PC-9 (cell line): ENCODE data around the gene PMPCA. TPM values are rescaled to one million over a fixed set of nuclear protein-coding genes. Genes with fewer than 3 reads are reported as not detected.

Experiments
- BruUV-seq: library from RNA; stranded (reverse); fragments of 400-500 nt; replicated peaks from 2 replicates; lab custom pipeline; 2021; lab: Mats Ljungman, UMichigan
- CTCF ChIA-PET: fragments of 300-600 bp; sonication (Branson Sonifier 250); formaldehyde crosslinking; loops from one replicate; lab custom pipeline; 2022; ENCODE audit warnings: antibody characterized with exemption; lab: Charles Lee
- POLR2A ChIA-PET: fragments of 300-600 bp; sonication (Branson Sonifier 250); formaldehyde crosslinking; loops from one replicate; lab custom pipeline; 2022; ENCODE audit warnings: antibody characterized with exemption; ENCODE audit not compliant: unreplicated experiment; lab: Charles Lee
- DNase-seq, 2 experiments: peaks; one replicate each; pipeline versions ENCODE4 v3.0.0 to v3.0.0-alpha.2; 2015 to 2022; ENCODE audit warnings: mixed read lengths in 1 of 2
- H2AFZ ChIP-seq: fragments of 200-600 bp; sonication (generic); 2 replicates; pipeline ENCODE4 v1.8.1; 2017; ENCODE audit warnings: antibody characterized with exemption
- H3F3A ChIP-seq: fragments of 200-600 bp; sonication (generic); 2 replicates; pipeline ENCODE4 v1.8.1; 2017; ENCODE audit warnings: antibody characterized with exemption, mild to moderate bottlenecking, low read depth; ENCODE audit not compliant: insufficient read depth
- H3K27ac ChIP-seq: fragments of 200-600 bp; sonication (generic); 2 replicates; pipeline ENCODE4 v1.6.1; 2016; ENCODE audit warnings: mixed run types
- H3K27me3 ChIP-seq: fragments of 200-600 bp; sonication (generic); 2 replicates; pipeline ENCODE4 v1.6.1; 2016; ENCODE audit warnings: low read depth, mixed run types; ENCODE audit not compliant: insufficient read depth
- H3K36me3 ChIP-seq: fragments of 200-600 bp; sonication (generic); 2 replicates; pipeline ENCODE4 v1.6.1; 2016; ENCODE audit warnings: low read depth, mixed run types
- H3K4me1 ChIP-seq: fragments of 200-600 bp; sonication (generic); replicated peaks from 2 replicates; pipeline ENCODE4 v1.6.1; 2016; ENCODE audit warnings: mixed run types; ENCODE audit not compliant: insufficient read depth
- H3K4me2 ChIP-seq: fragments of 200-600 bp; sonication (generic); 2 replicates; pipeline ENCODE4 v1.6.1; 2017; ENCODE audit warnings: mixed run types
- H3K4me3 ChIP-seq: fragments of 200-600 bp; sonication (generic); 2 replicates; pipeline ENCODE4 v1.6.1; 2016; ENCODE audit warnings: mixed run types
- H3K79me2 ChIP-seq: fragments of 200-600 bp; sonication (generic); 2 replicates; pipeline ENCODE4 v1.6.1; 2017; ENCODE audit warnings: low read depth, mixed run types
- H3K9me2 ChIP-seq: fragments of 200-600 bp; sonication (generic); 2 replicates; pipeline ENCODE4 v1.8.1; 2017; ENCODE audit warnings: mild to moderate bottlenecking; ENCODE audit not compliant: insufficient read depth
- H3K9me3 ChIP-seq: fragments of 200-600 bp; sonication (generic); 2 replicates; pipeline ENCODE4 v1.8.1; 2016; ENCODE audit warnings: low read depth; ENCODE audit not compliant: insufficient read depth
- H4K20me1 ChIP-seq: fragments of 200-600 bp; sonication (generic); 2 replicates; pipeline ENCODE4 v1.8.1; 2017; ENCODE audit not compliant: insufficient read depth
- EZH2 ChIP-seq: fragments of 200-600 bp; sonication (generic); IDR thresholded peaks from 2 replicates; pipeline ENCODE4 v1.8.0; 2017; ENCODE audit warnings: antibody characterized with exemption, low read depth
- intact Hi-C: fragments of 100-400 bp; cut with micrococcal nuclease; formaldehyde crosslinking; loops from one replicate; pipeline ENCODE4 v1.10.0; 2022; ENCODE audit not compliant: unreplicated experiment
- total RNA-seq: library from RNA; stranded (reverse); gene quantifications from 2 replicates; pipeline ENCODE4 v1.2.3, GENCODE V29; 2021
- TF ChIP-seq, protein P1 (sequence below): fragments of 200-600 bp; sonication (generic); conservative IDR thresholded peaks from 2 replicates; pipeline ENCODE4 v1.6.1; 2017; ENCODE audit warnings: mixed run types, antibody characterized with exemption, mild to moderate bottlenecking, moderate library complexity

Gene PMPCA
- total RNA-seq, 1 experiment from 2014 or later: 78.1 TPM

DNA sequence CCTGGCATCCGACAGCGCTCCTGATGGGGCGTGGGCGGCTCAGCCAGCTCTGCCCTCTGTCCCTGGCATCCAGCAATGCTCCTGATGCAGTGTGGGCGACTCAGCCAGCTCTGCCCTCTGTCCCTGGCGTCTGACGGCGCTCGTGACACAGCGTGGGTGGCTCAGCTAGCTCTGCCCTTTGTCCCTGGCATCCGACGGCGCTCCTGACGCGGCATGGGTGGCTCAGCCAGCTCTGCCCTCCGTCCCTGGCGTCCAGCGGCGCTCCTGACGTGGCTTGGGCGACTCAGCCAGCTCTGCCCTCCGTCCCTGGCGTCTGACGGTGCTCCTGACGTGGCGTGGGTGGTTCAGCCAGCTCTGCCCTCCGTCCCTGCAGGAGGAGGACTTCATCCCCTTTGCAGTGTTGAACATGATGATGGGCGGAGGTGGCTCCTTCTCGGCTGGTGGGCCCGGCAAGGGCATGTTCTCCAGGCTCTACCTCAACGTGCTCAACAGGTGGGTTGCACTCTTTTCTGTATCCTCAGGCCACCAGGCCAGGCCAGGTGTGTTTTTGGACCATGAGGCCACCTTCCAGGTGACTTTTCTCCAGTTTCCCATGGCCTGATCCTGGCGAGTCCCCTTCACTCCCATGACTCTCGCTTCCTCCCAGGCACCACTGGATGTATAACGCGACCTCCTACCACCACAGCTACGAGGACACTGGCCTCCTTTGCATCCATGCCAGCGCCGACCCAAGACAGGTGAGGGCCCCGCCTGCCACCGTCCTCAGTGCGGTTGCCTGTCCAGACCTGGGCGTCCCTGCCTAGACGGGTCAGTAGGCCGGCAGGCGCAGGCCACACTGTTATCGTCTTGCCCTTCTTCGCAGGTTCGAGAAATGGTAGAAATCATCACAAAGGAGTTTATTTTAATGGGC, 8.0 kb downstream of the PMPCA start:
- 0 out of 2 replicates have a peak, but pooled peaks cover 6% of the 10 kb centered on the region for H3K79me2 ChIP-seq
- intact Hi-C loops: no loop called here
- peaks cover 7% of the 10 kb centered on the region; the same call in 1 of the 2 replicates for H3K36me3 ChIP-seq
- POLR2A ChIA-PET: no interaction called here
- BruUV-seq: no TSS peak
- no peak overlapping the region for H3K4me3 ChIP-seq
- H4K20me1 ChIP-seq: peaks cover 4% of the 10 kb centered on the region; the same call in 1 of the 2 replicates
- no peaks in the 10 kb centered on the region for H3K4me1 ChIP-seq
- H2AFZ ChIP-seq: no peak overlapping the region
- no peaks in the 10 kb centered on the region for H3F3A ChIP-seq
- TF ChIP-seq, protein P1, sequence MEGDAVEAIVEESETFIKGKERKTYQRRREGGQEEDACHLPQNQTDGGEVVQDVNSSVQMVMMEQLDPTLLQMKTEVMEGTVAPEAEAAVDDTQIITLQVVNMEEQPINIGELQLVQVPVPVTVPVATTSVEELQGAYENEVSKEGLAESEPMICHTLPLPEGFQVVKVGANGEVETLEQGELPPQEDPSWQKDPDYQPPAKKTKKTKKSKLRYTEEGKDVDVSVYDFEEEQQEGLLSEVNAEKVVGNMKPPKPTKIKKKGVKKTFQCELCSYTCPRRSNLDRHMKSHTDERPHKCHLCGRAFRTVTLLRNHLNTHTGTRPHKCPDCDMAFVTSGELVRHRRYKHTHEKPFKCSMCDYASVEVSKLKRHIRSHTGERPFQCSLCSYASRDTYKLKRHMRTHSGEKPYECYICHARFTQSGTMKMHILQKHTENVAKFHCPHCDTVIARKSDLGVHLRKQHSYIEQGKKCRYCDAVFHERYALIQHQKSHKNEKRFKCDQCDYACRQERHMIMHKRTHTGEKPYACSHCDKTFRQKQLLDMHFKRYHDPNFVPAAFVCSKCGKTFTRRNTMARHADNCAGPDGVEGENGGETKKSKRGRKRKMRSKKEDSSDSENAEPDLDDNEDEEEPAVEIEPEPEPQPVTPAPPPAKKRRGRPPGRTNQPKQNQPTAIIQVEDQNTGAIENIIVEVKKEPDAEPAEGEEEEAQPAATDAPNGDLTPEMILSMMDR: no peak
- no peak for TF ChIP-seq EZH2
- H3K4me2 ChIP-seq: no peak overlapping the region
- no peaks in the 10 kb centered on the region for H3K27me3 ChIP-seq
- CTCF ChIA-PET: no interaction called here
- H3K27ac ChIP-seq: no peak overlapping the region
- no peaks in the 10 kb centered on the region for H3K9me2 ChIP-seq
- H3K9me3 ChIP-seq: no peaks in the 10 kb centered on the region
- no peak for DNase-seq

DNA sequence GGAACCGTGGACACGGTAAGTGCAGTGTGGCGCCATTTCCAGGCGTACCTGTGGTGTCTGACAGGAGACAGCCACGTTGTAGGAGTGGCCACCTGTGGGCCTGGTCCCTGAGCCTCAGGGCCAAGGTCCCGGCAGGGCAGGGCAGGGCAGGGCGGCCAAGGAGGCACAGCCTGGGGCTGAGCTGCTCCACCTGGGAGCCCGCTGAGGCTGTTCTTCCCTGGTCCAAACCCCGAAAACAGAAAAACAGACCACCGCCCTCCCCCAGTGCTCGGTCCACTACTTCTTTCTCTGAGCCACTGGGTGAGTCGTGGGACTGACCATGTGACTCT, 8.6 kb downstream of the PMPCA start:
- Histone ChIP-seq H3K9me3 (no peaks in the 10 kb centered on the region), H3K4me1 (no peaks in the 10 kb centered on the region), H3K4me3 (no peak overlapping the region), H3K36me3 (peaks cover under 1% of the 10 kb centered on the region; the same call in 1 of the 2 replicates), H3F3A (no peaks in the 10 kb centered on the region), H3K79me2 (no peaks in the 10 kb centered on the region), H3K4me2 (no peak overlapping the region), H2AFZ (no peak overlapping the region), H4K20me1 (0 out of 2 replicates have a peak, but pooled peaks cover under 1% of the 10 kb centered on the region), H3K27ac (no peak overlapping the region), H3K27me3 (no peaks in the 10 kb centered on the region), H3K9me2 (no peaks in the 10 kb centered on the region)
- TF ChIP-seq, protein P1: no peak
- no peak for TF ChIP-seq EZH2
- BruUV-seq: no TSS peak
- ChIA-PET POLR2A (no interaction called here), CTCF (interaction anchor here (0.6 kb wide), 1 partner anchor 213 kb away, joined by 3 read pairs; no protein-coding TSS in a partner anchor)
- DNase-seq: no peak
- intact Hi-C loops: no loop called here

DNA sequence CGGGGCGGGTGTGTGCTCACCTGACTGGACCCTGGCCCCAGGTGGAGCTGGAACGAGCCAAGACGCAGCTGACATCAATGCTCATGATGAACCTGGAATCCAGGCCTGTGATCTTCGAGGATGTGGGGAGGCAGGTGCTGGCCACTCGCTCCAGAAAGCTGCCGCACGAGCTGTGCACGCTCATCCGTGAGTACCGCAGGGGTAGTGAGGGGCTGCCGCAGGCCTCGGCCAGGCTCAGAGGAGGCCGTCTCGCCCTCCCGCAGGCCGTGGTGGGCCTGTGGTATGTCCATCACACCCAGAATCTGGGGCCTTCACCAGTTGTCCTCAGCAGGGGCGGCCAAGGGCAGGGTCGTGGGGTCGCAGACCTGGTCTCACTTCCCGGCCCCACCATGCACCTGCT, 11.3 kb downstream of the PMPCA start:
- POLR2A ChIA-PET: no interaction called here

More for the DNA sequence above, 11.3 kb downstream of the PMPCA start:
- no TSS peak for BruUV-seq
- H3K4me3 ChIP-seq: no peak overlapping the region
- no peak overlapping the region for H3K27ac ChIP-seq
- H3K9me3 ChIP-seq: no peaks in the 10 kb centered on the region
- peaks cover 6% of the 10 kb centered on the region; the same call in 1 of the 2 replicates for H4K20me1 ChIP-seq
- TF ChIP-seq, protein P1: no peak
- no peak for TF ChIP-seq EZH2
- no peaks in the 10 kb centered on the region; the same call in 1 of the 2 replicates for H3K36me3 ChIP-seq
- no peak overlapping the region for H3K4me2 ChIP-seq
- no peaks in the 10 kb centered on the region for H3K27me3 ChIP-seq
- H2AFZ ChIP-seq: no peak overlapping the region
- no peak for DNase-seq
- H3F3A ChIP-seq: peaks cover 14% of the 10 kb centered on the region; the same call in 1 of the 2 replicates
- intact Hi-C loops: no loop called here
- no peaks in the 10 kb centered on the region for H3K9me2 ChIP-seq
- H3K4me1 ChIP-seq: no peaks in the 10 kb centered on the region
- CTCF ChIA-PET: interaction anchor here (0.6 kb wide), 2 partner anchors 11 to 222 kb away, joined by 3 to 10 read pairs; no protein-coding TSS in a partner anchor
- H3K79me2 ChIP-seq: no peaks in the 10 kb centered on the region
